Measurements from ENCODE around the gene NAGS.
"Not testable (repeated sequence)": the region's sequence is repeated elsewhere in the genome, so short reads cannot be mapped to it uniquely, and the experiment has no call there.

Gene NAGS

DNA sequence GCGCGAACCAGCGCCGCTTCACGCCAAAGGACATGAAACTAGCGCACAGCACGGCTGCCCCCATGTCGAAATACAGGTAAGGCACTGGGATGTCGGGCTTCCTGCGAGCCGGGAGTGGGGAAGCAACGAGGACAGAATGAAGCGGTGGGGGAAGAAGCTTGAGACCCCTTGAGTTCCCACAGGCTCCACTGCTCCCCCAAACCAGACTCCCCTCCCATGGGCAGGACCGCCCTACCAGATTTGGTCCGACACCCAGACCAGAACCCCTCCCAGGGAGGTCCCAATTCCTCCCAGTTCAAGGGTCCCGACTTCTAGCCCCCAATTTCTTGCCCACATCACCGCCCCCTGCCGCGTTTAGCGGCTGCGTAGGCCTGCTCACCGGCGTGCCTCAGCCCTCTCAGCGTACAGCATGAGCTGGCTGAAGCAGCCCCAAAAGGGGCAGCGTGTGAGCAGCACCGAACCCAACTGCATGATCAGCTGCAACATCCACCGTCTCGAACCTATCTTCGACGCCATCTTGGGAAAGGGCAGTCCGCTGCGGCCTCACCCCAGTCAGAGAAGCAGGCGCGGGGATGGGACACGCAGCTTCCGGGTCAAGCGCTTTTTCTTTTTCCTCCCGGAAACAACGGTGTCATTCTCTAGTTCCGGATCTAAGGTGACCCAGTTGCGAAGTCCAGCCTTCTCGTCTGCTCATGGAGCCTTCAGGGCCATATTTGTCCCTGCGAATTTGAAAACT, 10.2 kb downstream of the NAGS start, which contains the start of gene TMEM101:
Gene TMEM101 (minus strand): TSS at position 527 of the 736 bp plus-strand sequence. CDS start 11 bp downstream, at position 516.
- Histone ChIP-seq H3K27me3 (ENCODE audit: low read length) (no peaks in the 10 kb centered on the region), H3F3A (ENCODE audit: insufficient read depth) (no peaks in the 10 kb centered on the region), H3K27ac (ENCODE audit: low read depth, low read length) (no peak within 1 kb of the TSS; the same call in 1 of the 2 replicates), H3K4me3 (ENCODE audit: insufficient read depth, low read length, poor library complexity, severe bottlenecking) (peak within 1 kb of the TSS; percentile 77), H2AFZ (ENCODE audit: low read depth, low read length, severe bottlenecking) (peak within 1 kb of the TSS; percentile 79), H3K79me2 (ENCODE audit: insufficient read depth, low read length) (no peaks in the 10 kb centered on the region), H3K36me3 (ENCODE audit: low read length) (no peaks in the 10 kb centered on the region), H3K9me3 (ENCODE audit: insufficient read depth, low read length) (no peaks in the 10 kb centered on the region), H3K9ac (ENCODE audit: low read length) (peak within 1 kb of the TSS; percentile 87), H3K9me2 (replicated peaks; ENCODE audit: insufficient read depth, low read length) (no peaks in the 10 kb centered on the region), H3K4me2 (ENCODE audit: low read depth, low read length, poor library complexity, severe bottlenecking) (peak within 1 kb of the TSS; percentile 67), H4K20me1 (ENCODE audit: low read depth, low read length) (no peaks in the 10 kb centered on the region)
- no peak for TF ChIP-seq CTCF (IDR thresholded peaks at IDR 0.05; ENCODE audit: insufficient read depth, low read length, poor library complexity, severe bottlenecking)
- no peak for TF ChIP-seq EZH2phosphoT487 (conservative IDR thresholded peaks at IDR 0.05; ENCODE audit: low read length)

GRCh38 chr17:44021227-44021626, 16.8 kb downstream of the NAGS start:
- H2AFZ ChIP-seq (ENCODE audit: low read depth, low read length, severe bottlenecking); H3K9me2 ChIP-seq (replicated peaks; ENCODE audit: insufficient read depth, low read length); H4K20me1 ChIP-seq (ENCODE audit: low read depth, low read length); H3K4me2 ChIP-seq (ENCODE audit: low read depth, low read length, poor library complexity, severe bottlenecking); H3K9ac ChIP-seq (ENCODE audit: low read length); H3K27me3 ChIP-seq (ENCODE audit: low read length); H3F3A ChIP-seq (ENCODE audit: insufficient read depth); H3K79me2 ChIP-seq (ENCODE audit: insufficient read depth, low read length); H3K4me3 ChIP-seq (ENCODE audit: insufficient read depth, low read length, poor library complexity, severe bottlenecking); H3K9me3 ChIP-seq (ENCODE audit: insufficient read depth, low read length); H3K27ac ChIP-seq (ENCODE audit: low read depth, low read length); H3K36me3 ChIP-seq (ENCODE audit: low read length): not testable (repeated sequence)

DNA sequence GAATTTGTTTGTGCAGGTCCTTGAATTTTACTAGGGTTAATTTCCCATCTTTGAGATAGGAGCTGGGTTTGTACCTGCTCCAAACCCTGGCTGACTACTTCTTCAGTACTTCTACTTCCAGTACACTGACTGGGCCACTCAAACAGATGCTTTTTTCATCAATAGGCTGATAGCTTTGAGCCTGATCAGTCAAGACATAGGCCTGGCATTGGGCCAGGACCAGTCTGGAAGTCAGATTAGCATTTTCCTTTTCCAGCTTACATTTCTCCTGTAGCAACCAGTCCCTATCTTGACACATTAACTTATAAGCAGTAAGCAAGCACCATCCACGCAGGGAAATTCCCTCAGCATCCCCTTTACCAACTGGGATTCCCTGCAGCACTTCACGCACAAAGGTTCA, 17.8 kb downstream of the NAGS start:
- H2AFZ ChIP-seq (ENCODE audit: low read depth, low read length, severe bottlenecking): no peak overlapping the region
- no peaks in the 10 kb centered on the region for H3K27me3 ChIP-seq (ENCODE audit: low read length)
- H3K27ac ChIP-seq (ENCODE audit: low read depth, low read length): no peak overlapping the region
- H3K9me2 ChIP-seq (replicated peaks; ENCODE audit: insufficient read depth, low read length): no peaks in the 10 kb centered on the region
- H3F3A ChIP-seq (ENCODE audit: insufficient read depth): no peaks in the 10 kb centered on the region
- no peak overlapping the region for H3K9ac ChIP-seq (ENCODE audit: low read length)
- H3K36me3 ChIP-seq (ENCODE audit: low read length): no peaks in the 10 kb centered on the region
- H3K79me2 ChIP-seq (ENCODE audit: insufficient read depth, low read length): no peaks in the 10 kb centered on the region
- no peak for TF ChIP-seq CTCF (IDR thresholded peaks at IDR 0.05; ENCODE audit: insufficient read depth, low read length, poor library complexity, severe bottlenecking)
- TF ChIP-seq EZH2phosphoT487 (conservative IDR thresholded peaks at IDR 0.05; ENCODE audit: low read length): no peak
- no peak overlapping the region for H3K4me2 ChIP-seq (ENCODE audit: low read depth, low read length, poor library complexity, severe bottlenecking)
- H4K20me1 ChIP-seq (ENCODE audit: low read depth, low read length): no peaks in the 10 kb centered on the region
- H3K4me3 ChIP-seq (ENCODE audit: insufficient read depth, low read length, poor library complexity, severe bottlenecking): no peak overlapping the region
- no peaks in the 10 kb centered on the region for H3K9me3 ChIP-seq (ENCODE audit: insufficient read depth, low read length)

GRCh38 chr17:44023545-44024270, 19.3 kb downstream of the NAGS start:
- Histone ChIP-seq H4K20me1 (ENCODE audit: low read depth, low read length) (no peaks in the 10 kb centered on the region), H3K4me2 (ENCODE audit: low read depth, low read length, poor library complexity, severe bottlenecking) (no peak overlapping the region), H3K9me2 (replicated peaks; ENCODE audit: insufficient read depth, low read length) (no peaks in the 10 kb centered on the region), H3K27me3 (ENCODE audit: low read length) (no peaks in the 10 kb centered on the region), H3K4me3 (ENCODE audit: insufficient read depth, low read length, poor library complexity, severe bottlenecking) (no peak overlapping the region), H3K9ac (ENCODE audit: low read length) (no peak overlapping the region), H2AFZ (ENCODE audit: low read depth, low read length, severe bottlenecking) (no peak overlapping the region), H3K36me3 (ENCODE audit: low read length) (no peaks in the 10 kb centered on the region), H3F3A (ENCODE audit: insufficient read depth) (no peaks in the 10 kb centered on the region), H3K79me2 (ENCODE audit: insufficient read depth, low read length) (no peaks in the 10 kb centered on the region), H3K9me3 (ENCODE audit: insufficient read depth, low read length) (no peaks in the 10 kb centered on the region), H3K27ac (ENCODE audit: low read depth, low read length) (no peak overlapping the region)
- TF ChIP-seq CTCF (IDR thresholded peaks at IDR 0.05; ENCODE audit: insufficient read depth, low read length, poor library complexity, severe bottlenecking) (no peak), EZH2phosphoT487 (conservative IDR thresholded peaks at IDR 0.05; ENCODE audit: low read length) (no peak)
